Activated CD8-positive, alpha-beta memory T cell treated with anti-CD3 and anti-CD28 coated beads, Interleukin-2, amount 50 U/mL, for 24 hours (primary cell): ENCODE data around the gene TMEM117.

Experiments used
- DNase-seq: peaks from one replicate; pipeline ENCODE4 v3.0.0-alpha.2; 2020; ENCODE audit errors: extremely low read depth

Gene TMEM117

DNA sequence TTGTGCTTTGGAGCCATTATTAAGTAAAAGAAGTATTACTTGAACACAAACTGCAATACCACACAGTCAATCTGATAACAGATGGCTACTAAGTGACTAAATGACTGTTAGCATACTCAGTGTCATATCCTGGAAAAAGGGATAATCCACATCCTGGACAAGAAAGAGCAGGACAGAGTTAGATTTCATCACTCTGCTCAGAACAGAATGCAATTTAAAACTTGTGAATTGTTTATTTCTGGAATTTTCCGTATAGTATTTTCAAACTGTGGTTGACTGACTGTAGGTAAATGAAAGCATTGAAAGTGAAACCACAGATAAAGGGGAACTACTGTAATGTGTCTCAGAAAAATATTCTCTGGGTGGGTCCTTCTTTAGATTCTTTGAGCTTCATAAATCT lies 458.8 kb downstream of the TMEM117 start:
- no peak for DNase-seq

DNA sequence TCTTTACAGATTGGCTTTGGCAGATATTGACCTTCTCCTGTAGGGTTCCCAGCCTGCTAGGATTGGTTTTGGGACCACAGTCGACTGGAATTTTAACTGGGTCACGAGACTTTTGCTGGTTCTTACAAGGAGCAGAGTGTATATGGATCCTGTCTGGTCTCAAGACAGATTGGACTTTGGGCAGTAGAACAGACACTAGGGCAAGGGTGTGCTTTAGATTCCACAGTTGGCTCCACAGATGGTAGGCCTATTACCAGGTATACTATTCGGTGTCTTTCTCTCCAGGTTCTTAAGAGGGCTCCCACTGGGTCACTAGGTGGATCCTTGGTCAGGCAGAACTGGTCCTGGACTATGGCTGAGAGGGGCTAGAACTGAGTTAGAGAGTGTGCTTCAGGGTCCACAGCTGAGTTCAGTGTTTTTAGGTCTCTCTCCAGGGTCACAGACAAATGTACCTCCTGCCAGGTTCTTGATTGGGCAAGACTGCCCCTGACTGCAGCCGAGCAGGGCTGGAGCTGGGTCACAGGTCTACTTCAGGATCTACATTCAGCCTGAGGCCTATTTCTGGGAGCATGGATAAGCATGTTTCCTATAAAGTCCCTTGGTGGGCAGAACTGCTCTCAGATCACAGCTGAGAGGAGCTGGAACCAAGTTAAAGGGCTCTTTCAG lies 460.2 kb downstream of the TMEM117 start:
- DNase-seq = no peak

- no peak for DNase-seq
Observed at GRCh38 chr12:44296624-44297197, 460.8 kb downstream of the TMEM117 start.

DNA sequence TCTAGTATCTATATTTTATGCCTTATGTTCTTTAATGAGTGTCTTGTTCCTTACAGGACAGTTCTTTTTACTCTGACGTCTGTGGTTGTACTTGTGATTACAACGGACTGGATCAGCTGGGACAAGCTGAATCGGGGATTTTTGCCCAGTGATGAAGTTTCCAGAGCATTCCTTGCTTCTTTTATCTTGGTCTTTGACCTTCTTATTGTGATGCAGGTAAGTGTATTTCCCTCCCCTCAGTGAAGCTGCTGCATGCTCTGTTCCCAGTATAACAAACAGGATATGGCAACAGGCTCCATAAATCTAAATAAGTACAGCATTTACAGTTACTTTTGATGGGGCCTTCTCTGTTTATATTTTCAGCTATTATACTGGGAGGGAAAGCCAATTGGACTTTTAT lies 463.6 kb downstream of the TMEM117 start:
- no peak for DNase-seq

GRCh38 chr12:44307506-44308168 lies 471.8 kb downstream of the TMEM117 start:
- DNase-seq = no peak

DNA sequence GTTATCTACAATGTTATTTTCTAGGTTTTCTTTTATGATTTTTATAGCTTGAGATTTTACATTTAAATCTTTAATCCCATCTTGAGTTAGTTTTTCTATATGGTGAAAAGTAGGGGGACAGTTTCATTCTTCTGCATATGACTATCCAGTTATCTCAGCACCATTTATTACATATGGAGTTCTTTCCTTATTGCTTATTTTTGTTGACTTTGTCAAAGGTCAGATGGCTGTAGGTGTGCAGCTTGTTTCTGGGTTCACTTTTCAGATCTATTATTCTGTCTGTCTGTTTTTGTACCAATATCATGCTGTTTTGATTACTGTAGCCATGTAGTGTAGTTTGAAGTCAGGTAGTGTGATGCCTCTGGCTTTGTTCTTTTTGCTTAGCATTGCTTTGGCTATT lies 477.3 kb downstream of the TMEM117 start:
- DNase-seq = no peak

- no peak for DNase-seq
Observed at GRCh38 chr12:44314007-44314500, 478.2 kb downstream of the TMEM117 start.

- DNase-seq = no peak
Observed at GRCh38 chr12:44317651-44318126, 481.8 kb downstream of the TMEM117 start.

- no peak for DNase-seq
Observed at GRCh38 chr12:44331269-44331668, 495.4 kb downstream of the TMEM117 start.

DNA sequence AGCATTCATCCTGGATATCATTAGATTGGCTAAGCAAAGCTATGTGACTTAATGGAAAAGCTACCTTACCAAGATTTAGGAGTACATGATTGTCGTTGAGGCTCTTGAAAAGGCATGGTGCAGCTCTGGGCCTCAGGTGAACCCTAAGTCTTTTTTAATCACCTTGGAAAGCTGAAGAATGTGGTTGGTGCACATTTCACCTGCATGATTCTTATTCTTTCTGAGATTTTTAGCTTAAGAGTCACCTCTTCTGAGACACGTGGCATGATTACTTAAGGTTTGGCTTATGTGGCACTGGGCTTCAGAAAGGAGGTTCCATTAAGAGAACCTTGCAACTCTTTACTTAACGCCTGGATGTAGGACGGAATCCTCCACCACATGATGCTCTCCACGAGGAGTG lies 498.5 kb downstream of the TMEM117 start:
- DNase-seq = no peak

GRCh38 chr12:44335030-44335429 lies 499.1 kb downstream of the TMEM117 start:
- no peak for DNase-seq

GRCh38 chr12:44336577-44336976 lies 500.7 kb downstream of the TMEM117 start:
- DNase-seq = no peak

DNA sequence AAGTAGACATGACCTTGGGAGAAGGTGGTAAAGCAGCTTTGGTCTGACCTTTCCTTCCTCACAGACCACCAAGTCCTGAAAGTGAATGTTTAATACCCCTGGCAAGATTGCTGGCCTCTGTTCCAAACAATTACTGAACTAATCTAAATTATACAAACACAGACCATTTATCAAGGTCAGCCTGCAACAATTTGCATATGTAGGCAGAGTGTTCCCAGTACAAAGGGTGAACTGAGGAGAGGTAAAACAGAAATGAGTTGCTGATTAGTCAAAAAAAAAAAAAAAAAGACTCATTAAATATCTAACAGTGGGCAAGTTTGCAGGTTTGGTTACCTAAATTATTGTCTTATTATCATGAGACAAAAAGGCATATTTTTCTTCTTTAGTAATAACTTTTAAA lies 506.5 kb downstream of the TMEM117 start:
- no peak for DNase-seq

DNA sequence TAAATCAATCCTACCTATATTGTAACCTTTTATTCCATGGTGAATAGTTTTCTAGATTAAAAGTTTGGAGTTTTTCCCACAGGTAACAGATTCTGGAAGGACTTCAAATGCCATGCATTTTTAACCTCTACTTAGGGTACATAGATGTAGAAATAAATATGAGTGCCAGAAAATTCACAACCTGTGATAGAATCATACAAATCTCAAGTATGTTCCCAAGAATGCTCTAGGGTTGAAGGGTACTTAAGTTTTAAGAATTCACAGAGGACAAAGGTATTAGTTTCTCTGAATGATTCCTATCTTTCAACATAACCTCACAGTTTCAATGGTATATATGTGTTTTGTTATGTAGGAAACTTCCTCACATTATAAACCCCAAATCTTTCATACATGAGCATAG lies 511.3 kb downstream of the TMEM117 start:
- no peak for DNase-seq

GRCh38 chr12:44357494-44357893 lies 521.6 kb downstream of the TMEM117 start:
- DNase-seq = no peak

DNA sequence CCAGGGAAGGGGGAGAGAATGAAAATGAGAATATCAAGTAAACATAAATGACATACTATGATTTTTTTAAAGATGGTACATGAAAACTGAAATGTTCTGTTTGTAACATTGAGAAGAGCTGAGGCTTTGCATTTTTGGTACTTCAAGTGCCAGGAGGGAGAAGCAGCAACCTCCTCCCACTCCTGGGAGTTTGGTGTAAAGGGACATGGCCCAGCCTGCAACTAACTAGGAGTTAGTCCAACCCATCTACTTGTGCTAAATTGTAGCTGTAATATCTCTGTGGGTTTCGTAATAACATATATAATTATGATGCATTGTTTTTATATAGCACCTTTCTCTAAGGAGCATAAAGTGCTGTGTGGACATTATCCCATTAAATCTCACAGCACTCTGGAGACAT lies 522.8 kb downstream of the TMEM117 start:
- no peak for DNase-seq

GRCh38 chr12:44362947-44363346 lies 527.1 kb downstream of the TMEM117 start:
- DNase-seq = no peak

GRCh38 chr12:44367136-44367535 lies 531.3 kb downstream of the TMEM117 start:
- no peak for DNase-seq

- DNase-seq = no peak
Observed at GRCh38 chr12:44367916-44368315, 532.0 kb downstream of the TMEM117 start.

DNA sequence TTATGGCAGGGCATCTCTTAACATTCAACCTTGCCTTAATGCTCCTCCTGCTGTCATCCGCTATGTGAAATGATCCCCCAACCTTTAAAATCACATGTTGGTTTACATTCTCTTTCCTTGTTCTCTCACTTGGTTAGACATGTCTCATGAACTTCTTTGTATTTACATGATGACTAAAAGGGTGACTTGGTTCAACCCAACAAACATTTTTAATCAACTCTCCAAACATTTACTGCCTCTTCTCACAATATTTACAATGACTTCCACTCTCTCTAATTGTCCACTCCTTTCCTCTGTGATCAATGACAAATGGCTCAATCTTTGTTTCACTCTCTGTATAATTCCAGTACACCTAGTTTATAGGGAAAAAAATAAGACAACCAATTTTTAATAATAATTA lies 534.1 kb downstream of the TMEM117 start:
- no peak for DNase-seq

DNA sequence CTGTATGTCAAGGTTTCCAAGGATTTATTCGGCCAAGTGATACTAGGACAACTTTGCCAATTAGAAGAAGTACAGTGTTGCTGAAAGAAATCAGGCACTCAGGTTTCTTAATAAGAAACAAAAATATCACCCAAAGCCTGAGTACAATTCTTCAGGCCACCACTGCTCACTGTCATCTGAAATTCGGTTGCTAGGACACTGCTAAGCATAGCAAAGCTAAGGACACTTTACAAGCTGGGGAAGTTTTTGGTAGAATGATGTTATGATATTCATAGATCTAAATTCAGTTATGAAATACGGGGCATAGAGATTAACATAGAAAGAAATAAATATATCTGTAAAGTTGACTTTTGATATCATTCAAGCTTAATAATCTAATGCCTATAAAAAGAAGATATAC lies 535.1 kb downstream of the TMEM117 start:
- no peak for DNase-seq

DNA sequence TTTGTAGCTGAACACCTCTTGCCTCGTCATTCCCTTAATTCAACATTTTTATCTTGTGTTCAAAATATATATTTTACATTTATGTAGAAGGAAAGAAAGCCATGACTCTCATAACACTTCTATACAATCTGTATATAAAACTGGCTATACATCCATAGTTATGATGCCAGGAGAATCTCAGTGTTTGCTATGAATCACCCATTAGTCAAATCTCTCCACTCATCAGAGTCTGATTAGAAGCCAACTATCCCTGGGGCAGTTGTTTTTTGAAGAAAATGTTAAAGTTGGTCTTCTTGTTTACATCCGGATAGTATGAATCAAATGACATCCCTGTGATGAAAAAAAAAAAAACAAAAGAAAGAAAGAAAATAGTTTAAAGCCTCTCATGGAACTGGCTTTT lies 536.4 kb downstream of the TMEM117 start:
- DNase-seq = no peak

GRCh38 chr12:44375694-44376093 lies 539.8 kb downstream of the TMEM117 start:
- DNase-seq = no peak
